IPS-20b (cell line): ENCODE results near the gene DNAJB2.

ENCODE experiments used
- H3K27ac ChIP-seq: one replicate; pipeline ENCODE4 v1.5.1; 2013; ENCODE audit warnings: low read length
- H3K27me3 ChIP-seq: 2 replicates; pipeline ENCODE4 v1.6.1; 2013; ENCODE audit warnings: mild to moderate bottlenecking, low read length, inconsistent platforms; ENCODE audit not compliant: insufficient read depth
- H3K36me3 ChIP-seq: 2 replicates; pipeline ENCODE4 v1.6.1; 2013; ENCODE audit warnings: low read depth, mild to moderate bottlenecking, inconsistent platforms, low read length, moderate library complexity; ENCODE audit not compliant: insufficient read depth
- H3K4me1 ChIP-seq: 2 replicates; pipeline ENCODE4 v1.6.1; 2013; ENCODE audit warnings: mild to moderate bottlenecking, control low read depth, inconsistent platforms, low read length, moderate library complexity; ENCODE audit not compliant: insufficient read depth
- H3K4me3 ChIP-seq: 2 replicates; pipeline ENCODE4 v1.5.1; 2013; ENCODE audit warnings: mild to moderate bottlenecking, low read length, inconsistent platforms
- H3K9ac ChIP-seq: 2 replicates; pipeline ENCODE4 v1.6.1; 2013; ENCODE audit warnings: low read depth, mild to moderate bottlenecking, inconsistent platforms, low read length, moderate library complexity
- H3K9me3 ChIP-seq: 2 replicates; pipeline ENCODE4 v1.6.1; 2013; ENCODE audit warnings: mild to moderate bottlenecking, low read depth, low read length, inconsistent platforms; ENCODE audit not compliant: insufficient read depth

DNAJB2 gene

DNA sequence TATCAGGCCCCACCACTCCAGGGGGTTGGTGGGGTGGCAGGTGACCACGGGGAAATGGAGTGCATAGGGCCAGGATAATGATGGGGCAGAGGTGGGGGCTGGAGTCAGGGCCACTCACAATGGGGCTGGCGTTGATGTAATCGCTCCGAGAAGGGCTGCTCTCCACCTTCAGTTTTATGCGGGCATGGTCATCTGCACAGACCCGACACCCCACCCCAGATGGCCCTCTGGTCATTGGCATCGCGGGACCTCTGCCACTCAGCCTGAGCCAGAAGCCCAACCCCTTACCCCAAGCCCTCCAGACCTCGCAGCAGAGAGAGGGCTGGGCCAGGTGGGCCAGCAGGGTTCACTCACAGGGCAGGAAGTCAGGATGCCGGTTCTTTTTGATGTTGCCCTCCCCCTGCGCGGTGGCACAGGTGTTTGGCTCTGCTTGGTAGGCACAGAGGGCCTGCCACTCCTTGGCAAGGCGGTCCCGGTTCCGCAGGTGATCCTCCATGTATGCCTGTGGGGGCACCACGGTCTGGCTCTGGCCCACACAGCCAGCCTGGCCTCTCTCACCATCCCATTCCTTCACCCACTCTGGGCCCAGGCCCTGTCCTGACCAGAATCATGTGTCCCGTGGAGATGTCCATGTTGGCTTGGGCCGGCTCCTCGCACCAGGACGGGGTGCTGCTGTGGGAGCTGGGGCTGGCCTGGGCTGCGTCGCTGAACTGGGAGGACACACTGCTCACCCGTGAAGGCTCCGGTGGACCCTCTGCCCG is 17.6 kb downstream of the DNAJB2 start:
- Histone ChIP-seq H3K4me3 (no peak overlapping the region), H3K4me1 (no peaks in the 10 kb centered on the region), H3K9me3 (no peaks in the 10 kb centered on the region), H3K9ac (no peak overlapping the region), H3K36me3 (no peaks in the 10 kb centered on the region), H3K27me3 (peaks cover 49% of the 10 kb centered on the region), H3K27ac (no peak overlapping the region)

DNA sequence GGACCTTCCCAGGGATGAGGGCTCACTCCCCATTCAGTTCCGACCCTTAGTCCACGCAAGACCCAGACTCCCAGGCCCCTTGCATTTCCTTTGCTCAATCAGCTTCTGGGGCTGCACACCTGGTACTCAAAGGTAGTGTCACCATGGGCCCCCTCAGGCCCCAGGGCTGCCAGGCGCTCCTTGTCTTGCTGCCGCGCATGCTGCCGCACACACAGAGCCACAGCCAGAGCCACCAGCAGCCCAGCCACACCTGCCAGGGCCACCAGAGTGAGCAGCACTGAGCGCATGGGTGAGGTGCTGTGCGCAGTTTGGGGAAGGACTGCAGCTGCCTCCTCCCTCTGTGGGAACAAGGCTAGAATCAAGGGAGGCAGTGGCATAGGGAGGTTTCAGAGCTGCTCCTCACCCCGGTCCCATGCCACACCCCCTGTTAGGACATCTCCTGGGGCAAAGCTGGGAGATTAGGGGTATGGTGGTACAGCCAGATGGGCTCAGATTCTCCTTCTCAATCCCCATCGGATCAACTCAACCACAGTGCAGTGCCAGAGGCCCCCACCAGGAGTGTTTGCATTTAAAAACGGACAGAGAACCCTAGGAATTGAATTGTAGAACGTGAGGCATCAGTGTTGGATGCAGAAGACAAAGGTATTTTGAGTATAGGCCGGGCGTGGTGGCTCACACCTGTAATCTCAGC is 18.7 kb downstream of the DNAJB2 start:
- H3K36me3 ChIP-seq: no peaks in the 10 kb centered on the region
- no peaks in the 10 kb centered on the region for H3K4me1 ChIP-seq
- H3K27ac ChIP-seq: no peak overlapping the region
- H3K9me3 ChIP-seq: no peaks in the 10 kb centered on the region
- no peak overlapping the region for H3K4me3 ChIP-seq
- no peak overlapping the region for H3K9ac ChIP-seq
- H3K27me3 ChIP-seq: peaks cover 47% of the 10 kb centered on the region

DNA sequence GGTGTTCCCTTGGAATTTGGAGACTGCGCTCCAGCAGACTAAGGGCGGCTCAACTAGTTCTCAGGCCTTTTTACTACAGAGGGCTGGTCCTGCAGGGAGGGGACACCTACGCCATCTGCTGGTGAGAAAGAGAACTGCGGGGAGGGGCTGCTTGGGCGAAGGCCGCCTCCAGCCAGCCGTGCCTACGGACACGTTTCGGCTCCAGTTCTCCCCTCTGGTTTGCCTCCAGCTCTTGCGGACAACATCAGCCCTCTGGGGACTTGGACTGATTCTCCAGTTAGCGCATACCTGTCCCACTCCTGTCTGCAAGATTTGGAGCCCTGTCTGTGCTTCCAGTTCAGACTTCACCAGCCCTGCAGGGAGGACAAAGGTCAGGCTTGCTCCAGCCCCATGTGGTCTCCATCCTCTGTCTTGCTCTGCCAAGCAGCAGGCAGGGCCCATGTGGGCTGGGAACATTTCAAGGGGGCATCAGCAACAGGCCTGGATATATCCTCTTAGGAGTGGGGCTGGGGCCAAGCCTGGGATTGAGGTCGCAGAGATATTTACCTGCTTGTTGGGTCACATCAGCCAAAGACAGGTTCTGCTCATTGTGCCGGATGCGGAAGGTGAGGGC is 19.7 kb downstream of the DNAJB2 start:
- no peak overlapping the region for H3K4me3 ChIP-seq

DNA sequence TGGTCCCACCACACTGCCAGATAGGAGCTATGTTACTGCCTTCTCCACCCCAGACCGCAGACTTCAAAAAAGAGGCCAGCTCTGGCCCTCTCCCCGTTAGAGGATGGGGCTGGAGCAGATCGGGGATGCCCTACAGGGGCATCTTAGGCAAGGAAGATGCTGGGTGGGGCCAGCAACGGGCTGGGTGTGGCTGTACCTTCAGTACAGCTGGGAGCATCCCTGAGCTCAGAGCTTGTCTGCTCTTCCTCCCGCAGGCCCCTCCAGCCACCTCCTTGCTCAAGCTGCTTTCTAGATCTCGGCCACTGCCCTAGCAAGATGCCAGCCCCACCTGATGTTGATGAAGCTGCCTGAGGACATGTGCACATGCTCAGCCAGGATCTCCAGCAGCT is 20.2 kb downstream of the DNAJB2 start:
- H3K9ac ChIP-seq: no peak overlapping the region
- H3K27ac ChIP-seq: no peak overlapping the region
- no peaks in the 10 kb centered on the region for H3K9me3 ChIP-seq
- no peaks in the 10 kb centered on the region for H3K4me1 ChIP-seq
- no peak overlapping the region for H3K4me3 ChIP-seq
- no peaks in the 10 kb centered on the region for H3K36me3 ChIP-seq
- H3K27me3 ChIP-seq: peaks cover 45% of the 10 kb centered on the region

More for the DNA sequence above, 19.7 kb downstream of the DNAJB2 start:
- H3K4me1 ChIP-seq: no peaks in the 10 kb centered on the region
- H3K36me3 ChIP-seq: no peaks in the 10 kb centered on the region
- H3K9ac ChIP-seq: peak overlapping the region; percentile 23; the same call in 1 of the 2 replicates
- no peak overlapping the region for H3K27ac ChIP-seq
- H3K27me3 ChIP-seq: peaks cover 48% of the 10 kb centered on the region
- H3K9me3 ChIP-seq: no peaks in the 10 kb centered on the region

DNA sequence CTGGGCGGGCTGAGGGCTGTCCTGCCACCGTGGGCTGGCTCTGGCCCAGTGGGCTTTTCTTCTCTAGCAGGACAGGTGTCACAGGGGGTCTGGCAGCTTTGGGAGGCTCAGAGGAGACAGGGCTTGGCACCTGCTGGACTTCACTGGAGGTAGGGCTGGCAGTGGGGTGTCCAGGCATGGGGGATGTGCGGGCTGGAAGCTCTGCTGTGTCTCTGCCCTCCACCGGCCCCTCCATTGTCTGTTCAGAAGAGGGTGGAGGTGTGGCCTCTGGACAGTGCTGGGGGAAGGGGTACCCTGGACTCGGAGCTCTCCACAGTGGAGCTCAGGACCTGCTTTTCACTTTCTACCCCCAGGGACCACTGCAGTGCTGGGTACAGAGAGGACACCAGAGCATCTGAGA is 20.9 kb downstream of the DNAJB2 start:
- Histone ChIP-seq H3K9ac (no peak overlapping the region), H3K27me3 (peaks cover 50% of the 10 kb centered on the region)

DNA sequence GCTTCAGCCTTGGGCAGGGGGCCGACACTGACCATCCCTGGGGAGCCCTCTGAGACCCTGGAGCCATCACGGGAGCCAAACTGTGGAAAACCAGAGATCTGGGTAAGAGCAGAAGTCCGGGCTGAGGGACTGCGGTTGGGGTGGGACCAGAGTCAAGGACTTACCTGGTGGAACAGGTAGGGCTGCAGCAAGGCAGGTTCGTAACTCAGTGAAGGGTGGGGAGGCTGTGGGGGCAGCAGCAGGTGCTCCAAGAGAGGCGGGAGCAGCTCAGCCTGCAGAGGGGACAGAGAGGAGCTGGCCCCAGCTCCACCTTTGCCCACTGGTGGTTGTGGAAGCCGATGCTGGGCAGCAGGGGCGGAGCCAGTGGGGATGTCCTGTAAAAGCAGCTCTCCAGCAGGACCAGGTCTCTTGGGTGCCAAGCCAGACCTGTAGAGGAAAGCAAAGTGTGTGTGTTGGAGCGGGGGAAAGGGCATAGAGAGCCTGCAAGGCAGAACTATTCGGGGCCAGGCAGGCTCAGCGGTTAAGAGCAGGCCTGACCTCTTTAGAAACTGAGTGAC is 23.3 kb downstream of the DNAJB2 start:
- Histone ChIP-seq H3K9ac (no peak overlapping the region), H3K36me3 (no peaks in the 10 kb centered on the region), H3K27ac (no peak overlapping the region), H3K4me1 (0 out of 2 replicates have a peak, but pooled peaks cover under 1% of the 10 kb centered on the region), H3K4me3 (no peak overlapping the region), H3K9me3 (no peaks in the 10 kb centered on the region), H3K27me3 (peaks cover 55% of the 10 kb centered on the region)

More for the DNA sequence above, 20.9 kb downstream of the DNAJB2 start:
- Histone ChIP-seq H3K27ac (no peak overlapping the region), H3K4me3 (no peak overlapping the region), H3K9me3 (no peaks in the 10 kb centered on the region), H3K4me1 (no peaks in the 10 kb centered on the region), H3K36me3 (no peaks in the 10 kb centered on the region)

DNA sequence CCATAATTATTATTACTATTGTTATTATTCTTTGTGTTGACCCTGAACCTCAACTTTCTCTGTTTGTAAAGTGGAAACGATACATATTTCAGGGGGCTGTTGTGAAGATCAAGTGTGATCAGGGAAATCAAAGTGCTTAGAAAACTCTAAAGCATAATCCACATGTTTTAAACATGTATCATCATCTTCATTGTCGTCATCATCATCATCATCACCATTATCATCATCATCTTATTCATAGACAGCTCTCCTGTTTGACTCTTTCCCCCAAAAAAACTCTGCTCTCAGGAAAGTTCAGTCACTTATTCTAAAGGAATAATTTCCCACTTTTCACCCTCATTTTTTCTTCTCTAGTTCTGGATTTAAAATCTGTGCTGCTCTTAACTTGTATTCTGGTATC is 25.1 kb downstream of the DNAJB2 start:
- H3K36me3 ChIP-seq: no peaks in the 10 kb centered on the region
- H3K4me3 ChIP-seq: no peak overlapping the region
- no peak overlapping the region for H3K27ac ChIP-seq
- no peak overlapping the region for H3K9ac ChIP-seq
- 0 out of 2 replicates have a peak, but pooled peaks cover 6% of the 10 kb centered on the region for H3K4me1 ChIP-seq
- no peaks in the 10 kb centered on the region for H3K9me3 ChIP-seq
- peaks cover 68% of the 10 kb centered on the region for H3K27me3 ChIP-seq

DNA sequence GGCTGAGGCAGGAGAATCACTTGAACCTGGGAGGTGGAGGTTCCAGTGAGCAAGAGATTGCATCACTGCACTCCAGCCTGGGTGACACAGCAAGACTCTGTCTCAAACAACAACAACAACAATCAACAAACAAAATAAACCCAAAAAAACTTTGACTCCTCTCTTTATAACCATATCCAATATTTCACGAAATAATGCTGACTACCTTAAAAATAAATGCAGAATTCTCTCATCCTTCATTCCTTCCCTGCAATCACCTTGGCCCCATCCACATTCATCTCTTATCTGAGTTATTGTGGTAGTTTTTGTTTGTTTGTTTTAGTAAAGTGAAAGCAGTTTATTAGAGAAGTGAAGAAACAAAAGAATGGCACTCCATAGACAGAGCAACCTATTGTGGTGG is 26.9 kb downstream of the DNAJB2 start:
- H3K9ac ChIP-seq: no peak overlapping the region
- H3K36me3 ChIP-seq: no peaks in the 10 kb centered on the region
- peaks cover 68% of the 10 kb centered on the region for H3K27me3 ChIP-seq
- H3K27ac ChIP-seq: no peak overlapping the region
- no peak overlapping the region for H3K4me3 ChIP-seq
- H3K4me1 ChIP-seq: peaks cover 10% of the 10 kb centered on the region; the same call in 1 of the 2 replicates
- H3K9me3 ChIP-seq: no peaks in the 10 kb centered on the region

DNA sequence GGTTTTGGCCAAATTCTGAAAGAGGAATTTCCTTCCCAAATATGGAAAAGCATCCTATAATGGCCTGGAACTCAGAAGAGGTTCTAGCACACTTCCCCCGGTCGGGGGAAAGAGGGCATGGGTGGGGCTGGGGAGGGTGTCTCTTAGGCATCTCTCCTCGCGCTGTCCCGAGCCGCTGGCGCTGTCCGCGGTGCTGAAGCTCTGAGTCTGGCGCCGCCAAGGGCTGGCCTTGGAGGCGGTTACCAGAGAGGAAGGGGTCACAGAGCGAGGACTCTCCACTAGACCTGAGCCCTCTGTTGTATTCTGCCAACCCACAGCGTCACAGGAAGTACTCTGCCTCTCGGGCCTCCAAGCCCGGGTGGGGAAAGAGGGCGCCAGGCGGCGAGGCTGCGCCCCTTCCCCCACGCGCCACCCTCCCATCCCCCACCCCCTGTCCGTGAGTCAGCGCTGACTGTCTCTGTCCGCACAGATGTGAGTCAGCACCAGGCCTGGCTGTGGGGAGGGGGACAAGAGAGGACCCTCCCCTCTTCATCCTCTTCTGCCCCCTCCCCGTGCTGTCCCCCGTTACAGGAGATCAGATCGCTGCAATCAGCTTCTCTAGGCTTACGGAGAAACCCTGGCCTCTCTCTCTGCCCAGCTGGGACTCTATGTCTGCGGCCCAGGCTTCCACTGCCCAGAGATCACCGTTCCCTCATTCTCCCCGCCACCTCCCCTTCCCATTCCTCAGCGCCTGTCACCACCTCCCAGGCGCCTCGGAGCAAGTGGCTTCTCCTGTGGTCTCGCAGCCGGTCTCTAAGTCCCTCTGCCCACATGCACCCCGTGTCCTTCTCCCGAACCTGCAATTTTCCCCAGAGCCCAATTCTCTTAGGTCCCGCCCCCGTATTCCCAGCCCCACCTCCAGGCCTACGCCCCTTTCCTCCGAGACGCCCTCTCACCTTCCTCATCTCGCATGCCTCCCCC is 29.3 kb downstream of the DNAJB2 start:
- Histone ChIP-seq H3K4me1 (peaks cover 15% of the 10 kb centered on the region; the same call in 1 of the 2 replicates), H3K27me3 (peaks cover 65% of the 10 kb centered on the region), H3K9ac (no peak overlapping the region), H3K27ac (no peak overlapping the region), H3K9me3 (no peaks in the 10 kb centered on the region), H3K36me3 (no peaks in the 10 kb centered on the region), H3K4me3 (peak overlapping the region; percentile 71)

DNA sequence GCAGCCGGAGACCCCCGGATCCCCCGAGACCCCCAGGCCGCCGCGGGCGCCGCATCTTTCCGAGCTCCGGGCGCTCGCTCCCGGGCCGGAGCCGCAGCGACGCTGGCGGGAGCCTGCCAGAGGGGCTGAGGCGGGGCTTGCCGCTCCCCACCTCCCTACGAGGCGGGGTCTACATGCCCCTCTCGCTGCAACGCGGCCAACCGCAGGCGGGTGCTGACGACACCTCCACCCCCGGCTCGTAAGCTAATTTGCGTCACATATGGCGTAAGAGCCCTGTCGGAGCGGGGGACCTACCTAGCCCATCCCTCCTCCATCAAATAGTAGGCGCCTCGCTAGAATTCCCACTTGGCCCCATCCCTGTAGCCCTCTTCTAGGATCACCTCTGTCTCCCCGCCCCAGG is 30.1 kb downstream of the DNAJB2 start, which contains the start of gene PTPRN:
Gene PTPRN, minus strand, starts transcription at position 124 of the 400 bp plus-strand sequence. Its CDS starts 69 bp downstream, at position 55.
- H3K27ac ChIP-seq: no peak within 1 kb of the TSS
- H3K27me3 ChIP-seq: peaks cover 61% of the 10 kb centered on the region
- H3K4me3 ChIP-seq: peak within 1 kb of the TSS; percentile 71
- no peaks in the 10 kb centered on the region for H3K9me3 ChIP-seq
- peaks cover 15% of the 10 kb centered on the region; the same call in 1 of the 2 replicates for H3K4me1 ChIP-seq
- H3K36me3 ChIP-seq: no peaks in the 10 kb centered on the region
- no peak within 1 kb of the TSS for H3K9ac ChIP-seq
